Activated CD8-positive, alpha-beta T cell treated with anti-CD3 and anti-CD28 coated beads, Interleukin-2, amount 10 ng/mL, durations not matched to agents 7 days and 5 days (primary cell): ENCODE measurements around the gene PDE8B. TPM values are rescaled to one million over a fixed set of nuclear protein-coding genes. Genes with fewer than 3 reads are reported as not detected.

Experiments used
- ATAC-seq: fragments of 150-1000 bp; cut with Tn5 transposase; one replicate; pipeline ENCODE4 v1.10.0; 2021; ENCODE audit warnings: moderate library complexity
- CTCF ChIA-PET: fragments of 350-600 bp; sonication (Branson Sonifier 250); formaldehyde crosslinking; loops from one replicate; lab custom pipeline; 2021; ENCODE audit warnings: antibody characterized with exemption; lab: Charles Lee
- POLR2A ChIA-PET: fragments of 350-600 bp; sonication (Branson Sonifier 250); formaldehyde crosslinking; loops from one replicate; lab custom pipeline; 2021; ENCODE audit warnings: antibody characterized with exemption; lab: Charles Lee
- DNase-seq: peaks from one replicate; pipeline ENCODE4 v3.0.0-alpha.2; 2020
- H3K27ac Mint-ChIP-seq: one replicate; pipeline ENCODE4 v1.8.0; 2021; ENCODE audit warnings: mild to moderate bottlenecking, mixed read lengths
- H3K27me3 Mint-ChIP-seq: one replicate; pipeline ENCODE4 v1.8.0; 2021; ENCODE audit warnings: low read depth, mixed read lengths
- H3K36me3 Mint-ChIP-seq: one replicate; pipeline ENCODE4 v1.8.0; 2021; ENCODE audit warnings: low read depth, mixed read lengths
- H3K4me1 Mint-ChIP-seq: one replicate; pipeline ENCODE4 v1.8.0; 2021; ENCODE audit warnings: low read depth, mixed read lengths
- H3K4me3 Mint-ChIP-seq: one replicate; pipeline ENCODE4 v1.8.0; 2021; ENCODE audit warnings: mild to moderate bottlenecking, mixed read lengths
- H3K9me3 Mint-ChIP-seq: one replicate; pipeline ENCODE4 v1.8.0; 2022; ENCODE audit warnings: mixed read lengths; ENCODE audit not compliant: insufficient read depth
- total RNA-seq, 2 experiments: library from RNA; stranded (reverse); gene quantifications; one replicate each; pipeline ENCODE4 v1.2.3, GENCODE V29; 2021

PDE8B gene
- total RNA-seq, 2 experiments from 2014 or later: not detected

GRCh38 chr5:77413049-77413448, 202.6 kb downstream of the PDE8B start:
- Mint-ChIP-seq H3K27ac (no peak overlapping the region), H3K4me3 (no peak overlapping the region), H3K36me3 (no peaks in the 10 kb centered on the region), H3K27me3 (peaks cover 6% of the 10 kb centered on the region), H3K4me1 (no peaks in the 10 kb centered on the region), H3K9me3 (no peaks in the 10 kb centered on the region)
- no peak for ATAC-seq
- CTCF ChIA-PET: interaction anchor here (0.6 kb wide), 1 partner anchor 268 kb away, joined by 3 read pairs; no protein-coding TSS in a partner anchor
- POLR2A ChIA-PET: no interaction called here
- no peak for DNase-seq

GRCh38 chr5:77418162-77418561, 207.7 kb downstream of the PDE8B start:
- H3K36me3 Mint-ChIP-seq: no peaks in the 10 kb centered on the region
- no peaks in the 10 kb centered on the region for H3K9me3 Mint-ChIP-seq
- no peak overlapping the region for H3K27ac Mint-ChIP-seq
- CTCF ChIA-PET: no interaction called here
- DNase-seq (no peak), ATAC-seq (no peak)
- peaks cover 2% of the 10 kb centered on the region for H3K4me1 Mint-ChIP-seq
- H3K4me3 Mint-ChIP-seq: no peak overlapping the region
- POLR2A ChIA-PET: no interaction called here
- peaks cover 5% of the 10 kb centered on the region for H3K27me3 Mint-ChIP-seq

DNA sequence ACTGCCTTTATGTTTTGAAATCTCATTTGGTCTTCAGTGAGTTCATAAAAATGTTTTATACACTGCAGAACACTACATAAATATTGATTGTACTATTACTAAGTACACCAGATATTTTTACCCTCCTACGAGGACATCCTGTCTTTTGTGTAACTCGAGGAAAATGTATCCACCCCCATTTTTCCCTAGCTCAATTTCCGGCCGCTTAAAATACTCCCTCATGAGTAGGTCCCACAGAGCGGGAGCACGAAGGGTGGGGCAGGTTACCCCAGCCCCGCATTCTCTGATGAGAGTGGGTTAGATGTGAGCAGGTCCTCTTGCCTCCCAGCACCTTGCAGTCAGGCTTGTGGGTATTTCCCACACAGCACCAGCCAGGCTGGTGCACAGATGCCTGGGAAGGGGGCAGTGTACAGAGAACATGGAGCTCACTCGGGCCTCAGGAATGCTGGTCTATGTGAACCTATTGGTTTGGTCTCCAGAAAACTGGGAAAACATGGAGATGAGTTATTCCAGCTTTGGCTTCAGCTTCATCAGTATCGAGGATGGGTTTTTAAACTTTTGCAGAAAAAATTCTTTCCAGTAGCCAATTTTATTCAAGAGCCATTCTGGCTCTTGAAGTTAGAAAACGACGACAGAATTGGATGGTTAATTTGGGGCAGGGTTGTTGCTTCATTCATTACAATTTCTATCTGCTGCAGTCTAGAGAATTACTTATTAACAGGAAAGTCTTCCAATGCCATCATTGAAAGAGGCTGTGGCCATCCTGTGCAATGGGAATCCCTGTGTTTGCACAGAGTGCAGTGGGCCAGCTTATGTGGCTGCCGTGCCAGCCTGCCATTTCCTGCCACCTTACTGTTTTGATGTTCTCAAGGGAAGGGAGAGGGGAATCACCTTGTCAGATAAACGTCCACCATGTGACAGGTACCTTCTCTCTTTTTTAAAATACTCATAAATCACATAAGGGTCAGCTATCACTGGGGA, 208.4 kb downstream of the PDE8B start:
- no peak for DNase-seq
- Mint-ChIP-seq H3K27me3 (peaks cover 5% of the 10 kb centered on the region), H3K4me3 (no peak overlapping the region), H3K9me3 (no peaks in the 10 kb centered on the region), H3K4me1 (peaks cover 2% of the 10 kb centered on the region), H3K36me3 (no peaks in the 10 kb centered on the region), H3K27ac (no peak overlapping the region)
- ATAC-seq: no peak
- CTCF ChIA-PET: no interaction called here
- POLR2A ChIA-PET: no interaction called here

DNA sequence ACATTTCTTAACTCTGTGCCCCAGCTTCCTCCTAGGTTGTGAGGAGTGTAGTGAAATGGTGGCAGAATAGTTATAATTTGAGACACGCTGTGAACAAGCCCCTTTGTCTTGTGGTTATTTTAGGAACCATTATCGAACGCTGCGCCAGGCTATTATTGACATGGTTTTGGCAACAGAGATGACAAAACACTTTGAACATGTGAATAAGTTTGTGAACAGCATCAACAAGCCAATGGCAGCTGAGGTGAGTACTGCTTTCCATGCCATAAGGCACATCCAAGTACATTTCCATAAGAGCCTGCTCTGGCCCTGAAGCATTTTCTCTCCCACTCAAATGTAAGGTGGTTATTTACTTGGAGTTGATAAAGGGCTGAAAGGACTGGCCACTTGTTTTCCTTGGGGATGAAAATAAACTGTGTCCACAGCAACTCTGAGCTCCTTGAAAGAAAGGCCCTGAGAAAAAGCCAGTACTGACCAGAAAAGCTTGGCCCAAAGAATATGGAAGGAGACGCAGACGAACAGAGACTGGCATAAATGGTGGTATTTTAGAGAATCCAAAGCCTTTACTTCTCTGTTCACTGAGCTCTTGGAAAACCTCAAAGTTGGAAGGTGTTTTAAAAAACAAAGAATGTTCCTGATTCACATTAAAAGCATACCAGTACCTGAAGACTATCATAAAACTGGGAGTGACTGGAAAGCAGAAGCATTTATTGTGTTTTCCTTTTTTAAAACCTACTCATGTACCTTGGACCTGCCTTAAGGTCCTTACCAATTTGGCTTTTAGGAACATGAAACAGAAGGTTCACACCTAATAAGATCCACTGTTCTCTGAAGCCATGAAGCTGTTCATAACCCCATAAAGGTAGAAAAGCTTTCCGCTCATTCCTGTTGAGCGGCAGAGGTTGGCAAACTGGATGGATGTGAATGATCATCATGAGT, 209.4 kb downstream of the PDE8B start:
- ChIA-PET CTCF (no interaction called here), POLR2A (no interaction called here)
- ATAC-seq: no peak
- Mint-ChIP-seq H3K27me3 (peaks cover 5% of the 10 kb centered on the region), H3K9me3 (no peaks in the 10 kb centered on the region), H3K4me3 (no peak overlapping the region), H3K36me3 (no peaks in the 10 kb centered on the region), H3K27ac (no peak overlapping the region), H3K4me1 (peaks cover 2% of the 10 kb centered on the region)
- no peak for DNase-seq

DNA sequence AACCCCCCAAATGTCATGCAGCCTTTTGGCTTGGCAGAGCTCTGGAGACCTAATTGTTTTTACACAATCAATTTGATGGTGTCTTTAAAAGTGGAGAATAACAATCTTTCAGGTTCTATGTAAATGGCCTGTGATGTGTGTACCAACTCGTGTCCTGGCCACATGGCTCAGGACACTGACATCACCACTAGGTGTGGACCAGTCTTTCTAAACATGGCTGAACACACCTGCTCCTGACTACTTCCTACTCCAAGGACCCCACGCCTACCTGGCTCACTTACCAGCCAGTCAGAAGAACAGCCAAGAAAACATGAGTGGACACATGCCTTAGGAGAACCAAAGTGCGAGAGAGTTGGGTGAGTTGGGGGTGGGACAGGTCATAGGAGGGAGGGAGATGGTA, 210.5 kb downstream of the PDE8B start:
- no peaks in the 10 kb centered on the region for H3K9me3 Mint-ChIP-seq
- no peak for DNase-seq
- no peak for ATAC-seq
- no peak overlapping the region for H3K4me3 Mint-ChIP-seq
- H3K36me3 Mint-ChIP-seq: no peaks in the 10 kb centered on the region
- H3K27me3 Mint-ChIP-seq: peaks cover 3% of the 10 kb centered on the region
- CTCF ChIA-PET: no interaction called here
- POLR2A ChIA-PET: no interaction called here
- H3K27ac Mint-ChIP-seq: no peak overlapping the region
- H3K4me1 Mint-ChIP-seq: peaks cover 2% of the 10 kb centered on the region

GRCh38 chr5:77423022-77423750, 212.7 kb downstream of the PDE8B start:
- Mint-ChIP-seq H3K9me3 (no peaks in the 10 kb centered on the region), H3K36me3 (no peaks in the 10 kb centered on the region), H3K4me3 (no peak overlapping the region), H3K27ac (no peak overlapping the region), H3K4me1 (peaks cover 2% of the 10 kb centered on the region), H3K27me3 (peaks cover 3% of the 10 kb centered on the region)
- DNase-seq: no peak
- POLR2A ChIA-PET: no interaction called here
- CTCF ChIA-PET: interaction anchor here (1.2 kb wide), 1 partner anchor 13 kb away, joined by 3 read pairs; no protein-coding TSS in a partner anchor
- no peak for ATAC-seq

DNA sequence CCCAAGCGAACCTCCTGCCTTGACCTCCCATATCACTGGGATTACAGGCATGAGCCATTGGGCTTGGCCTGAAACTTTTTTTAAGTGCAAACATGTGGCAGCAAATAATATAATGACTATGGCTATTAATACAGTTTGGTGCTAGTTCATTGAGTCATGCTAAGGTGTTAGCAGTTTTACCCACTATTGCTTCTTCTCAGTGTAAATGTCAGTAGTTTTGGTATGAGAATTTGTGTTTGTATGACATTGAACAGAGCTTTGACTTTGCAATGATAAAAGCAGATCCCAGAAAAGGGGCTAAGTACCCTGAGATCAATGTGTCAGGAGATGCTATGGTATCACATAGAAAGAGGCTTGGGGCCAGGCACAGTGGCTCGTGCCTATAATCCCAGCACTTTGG, 214.4 kb downstream of the PDE8B start:
- no peak overlapping the region for H3K27ac Mint-ChIP-seq
- peaks cover 3% of the 10 kb centered on the region for H3K27me3 Mint-ChIP-seq
- no peaks in the 10 kb centered on the region for H3K36me3 Mint-ChIP-seq
- peaks cover 3% of the 10 kb centered on the region for H3K4me1 Mint-ChIP-seq
- DNase-seq (no peak), ATAC-seq (no peak)
- no peak overlapping the region for H3K4me3 Mint-ChIP-seq
- H3K9me3 Mint-ChIP-seq: no peaks in the 10 kb centered on the region
- CTCF ChIA-PET: no interaction called here
- POLR2A ChIA-PET: no interaction called here

DNA sequence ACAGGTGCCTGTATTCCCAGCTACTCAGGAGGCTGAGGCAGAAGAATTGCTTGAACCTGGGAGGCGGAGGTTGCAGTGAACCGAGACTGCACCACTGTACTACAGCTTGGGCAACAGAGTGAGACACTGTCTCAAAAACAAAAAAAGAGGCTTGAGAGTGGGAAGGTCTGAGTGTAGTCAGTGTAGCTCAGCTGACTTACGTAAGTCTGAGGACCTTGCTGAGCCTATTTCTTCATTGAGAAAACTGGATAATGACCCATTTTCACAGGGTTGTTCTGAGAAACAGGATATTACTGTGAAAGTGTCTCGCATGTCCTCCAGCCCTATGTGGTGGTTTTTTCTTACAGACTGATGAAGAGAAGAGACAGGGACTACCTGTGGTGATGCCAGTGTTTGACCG, 214.9 kb downstream of the PDE8B start:
- no peak for ATAC-seq
- H3K9me3 Mint-ChIP-seq: no peaks in the 10 kb centered on the region
- no peak for DNase-seq
- peaks cover 3% of the 10 kb centered on the region for H3K4me1 Mint-ChIP-seq
- POLR2A ChIA-PET: no interaction called here
- H3K27ac Mint-ChIP-seq: no peak overlapping the region
- peaks cover 3% of the 10 kb centered on the region for H3K27me3 Mint-ChIP-seq
- H3K36me3 Mint-ChIP-seq: no peaks in the 10 kb centered on the region
- H3K4me3 Mint-ChIP-seq: no peak overlapping the region
- CTCF ChIA-PET: no interaction called here

DNA sequence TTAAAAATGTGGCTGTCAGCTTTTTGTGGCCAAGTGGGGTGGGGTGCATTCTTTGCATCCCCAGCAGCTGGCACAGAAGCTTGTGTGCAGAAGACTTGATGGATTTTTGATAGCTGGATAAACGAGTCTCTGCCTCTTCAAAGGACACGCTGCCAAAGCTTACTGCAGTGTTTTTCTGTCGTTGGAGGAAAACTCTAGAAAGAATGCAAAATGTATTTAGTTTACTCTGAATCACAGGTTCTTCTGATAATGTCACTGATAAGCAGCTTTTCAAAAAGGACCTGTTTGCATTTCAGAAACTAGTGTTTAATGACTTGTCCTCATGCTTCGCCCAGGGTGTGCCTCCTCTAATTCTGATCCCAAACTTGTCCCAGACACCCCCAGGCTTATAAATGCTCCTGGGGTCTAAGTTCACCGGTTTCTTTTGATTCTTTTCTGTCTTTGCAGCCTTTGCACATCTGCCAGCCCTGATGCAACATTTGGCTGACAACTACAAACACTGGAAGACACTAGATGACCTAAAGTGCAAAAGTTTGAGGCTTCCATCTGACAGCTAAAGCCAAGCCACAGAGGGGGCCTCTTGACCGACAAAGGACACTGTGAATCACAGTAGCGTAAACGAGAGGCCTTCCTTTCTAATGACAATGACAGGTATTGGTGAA, 215.6 kb downstream of the PDE8B start:
- ATAC-seq (no peak), DNase-seq (no peak)
- Mint-ChIP-seq H3K4me1 (peaks cover 5% of the 10 kb centered on the region), H3K27me3 (no peaks in the 10 kb centered on the region), H3K9me3 (no peaks in the 10 kb centered on the region), H3K27ac (no peak overlapping the region), H3K36me3 (no peaks in the 10 kb centered on the region), H3K4me3 (no peak overlapping the region)
- CTCF ChIA-PET: interaction anchor here (1.7 kb wide), 1 partner anchor 9 kb away, joined by 4 read pairs; no protein-coding TSS in a partner anchor
- POLR2A ChIA-PET: no interaction called here

- DNase-seq (no peak), ATAC-seq (no peak)
- Mint-ChIP-seq H3K27me3 (no peaks in the 10 kb centered on the region), H3K27ac (no peak overlapping the region), H3K4me3 (no peak overlapping the region), H3K4me1 (peaks cover 10% of the 10 kb centered on the region), H3K36me3 (no peaks in the 10 kb centered on the region), H3K9me3 (no peaks in the 10 kb centered on the region)
- ChIA-PET CTCF (interaction anchor here (0.6 to 1.7 kb wide), 4 partner anchors 10 to 281 kb away, joined by 3 to 4 read pairs (median 3); no protein-coding TSS in a partner anchor), POLR2A (interaction anchor here (0.7 kb wide), 1 partner anchor 63 kb away, joined by 4 read pairs; no protein-coding TSS in a partner anchor)
Observed at GRCh38 chr5:77426670-77427069, 216.2 kb downstream of the PDE8B start.

DNA sequence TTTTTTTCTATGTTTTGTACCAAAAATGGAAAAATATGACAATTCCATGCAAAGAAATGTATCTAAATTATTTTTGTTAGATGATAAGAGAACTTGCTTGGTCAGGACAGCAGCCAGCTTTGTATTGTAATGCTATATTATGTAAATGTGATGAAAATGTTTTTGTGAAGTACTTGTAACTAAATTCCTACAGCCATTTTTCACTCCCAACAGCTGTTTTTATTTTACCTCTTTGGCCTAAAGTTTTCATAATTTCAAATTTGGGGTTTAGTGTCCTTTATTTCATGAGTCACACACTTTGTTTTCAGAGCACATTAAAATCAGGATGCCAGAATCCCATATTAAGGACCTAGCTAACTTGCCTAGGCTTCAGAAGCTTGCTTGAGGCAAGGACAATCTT, 217.5 kb downstream of the PDE8B start:
- Mint-ChIP-seq H3K4me3 (no peak overlapping the region), H3K36me3 (peaks cover 4% of the 10 kb centered on the region), H3K4me1 (peaks cover 10% of the 10 kb centered on the region), H3K27ac (no peak overlapping the region), H3K9me3 (no peaks in the 10 kb centered on the region), H3K27me3 (no peaks in the 10 kb centered on the region)
- ATAC-seq: no peak
- ChIA-PET CTCF (interaction anchor here (0.6 to 1.6 kb wide), 3 partner anchors 10 to 371 kb away, joined by 3 read pairs; no protein-coding TSS in a partner anchor), POLR2A (no interaction called here)
- DNase-seq: no peak
